Neural crest cell (in vitro differentiated cells): Measurements from ENCODE around the gene SLC22A8. TPM values are rescaled to one million over a fixed set of nuclear protein-coding genes. Genes with fewer than 3 reads are reported as not detected.

ENCODE experiments used
- DNase-seq: peaks from one replicate; pipeline ENCODE4 v3.0.0; 2021; ENCODE audit warnings: low read depth, mixed read lengths, low spot score
- H3K27ac Mint-ChIP-seq: one replicate; pipeline ENCODE4 v1.8.0; 2021; ENCODE audit warnings: mild to moderate bottlenecking, mixed read lengths; ENCODE audit not compliant: unreplicated experiment
- H3K27me3 Mint-ChIP-seq: 2 replicates; pipeline ENCODE4 v1.8.0; 2021; ENCODE audit warnings: low read depth, mild to moderate bottlenecking, mixed read lengths
- H3K36me3 Mint-ChIP-seq: 2 replicates; pipeline ENCODE4 v1.8.0; 2021; ENCODE audit warnings: low read depth, mild to moderate bottlenecking, mixed read lengths
- H3K4me1 Mint-ChIP-seq: 2 replicates; pipeline ENCODE4 v1.8.0; 2021; ENCODE audit warnings: mixed read lengths
- H3K4me3 Mint-ChIP-seq: one replicate; pipeline ENCODE4 v1.8.0; 2021; ENCODE audit warnings: mild to moderate bottlenecking, mixed read lengths
- H3K9me3 Mint-ChIP-seq: 2 replicates; pipeline ENCODE4 v1.8.0; 2021; ENCODE audit warnings: mixed read lengths
- CTCF ChIP-seq: fragments of 200-600 bp; sonication (generic); conservative IDR thresholded peaks from 2 replicates; pipeline ENCODE4 v1.5.0; 2021; ENCODE audit warnings: antibody characterized with exemption, mild to moderate bottlenecking
- total RNA-seq: library from RNA; stranded (reverse); gene quantifications from 2 replicates; pipeline ENCODE4 v1.2.1, GENCODE V29; 2021

Gene SLC22A8
- total RNA-seq, 1 donor from 2014 or later = not detected

- peaks cover 3% of the 10 kb centered on the region for H3K27me3 Mint-ChIP-seq
Observed at GRCh38 chr11:63023222-63023814, 7.7 kb upstream of the SLC22A8 start.

GRCh38 chr11:63022441-63022840 is 6.8 kb upstream of the SLC22A8 start:
- H3K4me1 Mint-ChIP-seq = peaks cover 10% of the 10 kb centered on the region
- H3K4me3 Mint-ChIP-seq = no peak overlapping the region
- H3K36me3 Mint-ChIP-seq = no peaks in the 10 kb centered on the region
- H3K27ac Mint-ChIP-seq = no peak overlapping the region
- no peak for TF ChIP-seq CTCF
- peaks cover 5% of the 10 kb centered on the region for H3K27me3 Mint-ChIP-seq
- no peaks in the 10 kb centered on the region for H3K9me3 Mint-ChIP-seq
- DNase-seq = no peak

More at GRCh38 chr11:63023222-63023814, 7.7 kb upstream of the SLC22A8 start:
- DNase-seq = no peak
- H3K4me1 Mint-ChIP-seq = peaks cover 10% of the 10 kb centered on the region
- TF ChIP-seq CTCF = no peak
- H3K27ac Mint-ChIP-seq = no peak overlapping the region
- no peaks in the 10 kb centered on the region for H3K36me3 Mint-ChIP-seq
- no peaks in the 10 kb centered on the region for H3K9me3 Mint-ChIP-seq
- no peak overlapping the region for H3K4me3 Mint-ChIP-seq

GRCh38 chr11:63020671-63021291 is 5.1 kb upstream of the SLC22A8 start:
- TF ChIP-seq CTCF = peak; percentile 56
- Mint-ChIP-seq H3K4me1 (peaks cover 10% of the 10 kb centered on the region), H3K36me3 (no peaks in the 10 kb centered on the region), H3K4me3 (no peak overlapping the region), H3K27ac (no peak overlapping the region), H3K9me3 (no peaks in the 10 kb centered on the region), H3K27me3 (peaks cover 5% of the 10 kb centered on the region)
- peak; percentile 33 for DNase-seq

GRCh38 chr11:63019506-63019905 is 3.9 kb upstream of the SLC22A8 start:
- peaks cover 2% of the 10 kb centered on the region for H3K27me3 Mint-ChIP-seq
- TF ChIP-seq CTCF = no peak
- DNase-seq = no peak

GRCh38 chr11:63017306-63017974 is 1.8 kb upstream of the SLC22A8 start:
- TF ChIP-seq CTCF = no peak

More at GRCh38 chr11:63019506-63019905, 3.9 kb upstream of the SLC22A8 start:
- H3K9me3 Mint-ChIP-seq = no peaks in the 10 kb centered on the region
- no peaks in the 10 kb centered on the region for H3K36me3 Mint-ChIP-seq
- H3K4me1 Mint-ChIP-seq = peaks cover 10% of the 10 kb centered on the region
- no peak overlapping the region for H3K4me3 Mint-ChIP-seq
- no peak overlapping the region for H3K27ac Mint-ChIP-seq

More at GRCh38 chr11:63017306-63017974, 1.8 kb upstream of the SLC22A8 start:
- Mint-ChIP-seq H3K4me3 (no peak overlapping the region), H3K27me3 (peaks cover 2% of the 10 kb centered on the region), H3K36me3 (no peaks in the 10 kb centered on the region), H3K4me1 (no peaks in the 10 kb centered on the region), H3K9me3 (no peaks in the 10 kb centered on the region), H3K27ac (peak overlapping the region; percentile 95)
- DNase-seq = no peak
